Astrocyte (in vitro differentiated cells and primary cell): ENCODE data around the gene MT1H. TPM values are rescaled to one million over a fixed set of nuclear protein-coding genes. Genes with fewer than 3 reads are reported as not detected.

ENCODE experiments used
- DNase-seq: peaks from one replicate; pipeline ENCODE4 v3.0.0-alpha.2; 2010; ENCODE audit warnings: low read depth
- FAIRE-seq: peaks from 2 replicates; lab custom pipeline; 2011; peaks lifted over from hg19 to GRCh38; lab: Jason Lieb, UNC
- H2AFZ ChIP-seq: 2 replicates; pipeline ENCODE4 v1.6.0; 2012; ENCODE audit warnings: low read depth, low read length, inconsistent platforms
- H3K27ac ChIP-seq: 2 replicates; pipeline ENCODE4 v1.5.1; 2011; ENCODE audit warnings: low read depth, low read length, inconsistent platforms
- H3K27me3 ChIP-seq: 2 replicates; pipeline ENCODE4 v1.6.0; 2011; ENCODE audit warnings: low read length, inconsistent platforms; ENCODE audit not compliant: insufficient read depth
- H3K36me3 ChIP-seq: 2 replicates; pipeline ENCODE4 v1.5.1; 2011; ENCODE audit warnings: low read length, inconsistent platforms; ENCODE audit not compliant: insufficient read depth
- H3K4me1 ChIP-seq: 2 replicates; pipeline ENCODE4 v1.5.1; 2011; ENCODE audit warnings: low read length, inconsistent platforms; ENCODE audit not compliant: insufficient read depth
- H3K4me2 ChIP-seq: 2 replicates; pipeline ENCODE4 v1.6.0; 2012; ENCODE audit warnings: low read length, inconsistent platforms
- H3K4me3 ChIP-seq: 2 replicates; pipeline ENCODE4 v1.5.1; 2011; ENCODE audit warnings: low read depth, mild to moderate bottlenecking, low read length, inconsistent platforms; ENCODE audit not compliant: insufficient read depth
- H3K79me2 ChIP-seq: 2 replicates; pipeline ENCODE4 v1.6.0; 2012; ENCODE audit warnings: mild to moderate bottlenecking, low read length, inconsistent platforms; ENCODE audit not compliant: insufficient read depth
- H3K9ac ChIP-seq: 2 replicates; pipeline ENCODE4 v1.6.0; 2012; ENCODE audit warnings: mild to moderate bottlenecking, low read length, inconsistent platforms
- H3K9me3 ChIP-seq: 2 replicates; pipeline ENCODE4 v1.5.1; 2012; ENCODE audit warnings: low read depth, mild to moderate bottlenecking, low read length, inconsistent platforms; ENCODE audit not compliant: insufficient read depth
- H4K20me1 ChIP-seq: 2 replicates; pipeline ENCODE4 v1.6.0; 2012; ENCODE audit warnings: low read length, inconsistent platforms; ENCODE audit not compliant: insufficient read depth
- H3K27ac Mint-ChIP-seq: one replicate; pipeline ENCODE4 v1.8.0; 2021; ENCODE audit warnings: mild to moderate bottlenecking, mixed read lengths; ENCODE audit not compliant: unreplicated experiment
- H3K27me3 Mint-ChIP-seq: one replicate; pipeline ENCODE4 v1.8.0; 2021; ENCODE audit warnings: low read depth, mixed read lengths; ENCODE audit not compliant: unreplicated experiment
- H3K36me3 Mint-ChIP-seq: one replicate; pipeline ENCODE4 v1.8.0; 2021; ENCODE audit warnings: low read depth, mixed read lengths; ENCODE audit not compliant: unreplicated experiment
- H3K4me1 Mint-ChIP-seq: one replicate; pipeline ENCODE4 v1.8.0; 2021; ENCODE audit warnings: low read depth, mixed read lengths; ENCODE audit not compliant: unreplicated experiment
- H3K4me3 Mint-ChIP-seq: one replicate; pipeline ENCODE4 v1.8.0; 2021; ENCODE audit warnings: mild to moderate bottlenecking, moderate library complexity, mixed read lengths; ENCODE audit not compliant: unreplicated experiment
- H3K9me3 Mint-ChIP-seq: one replicate; pipeline ENCODE4 v1.8.0; 2021; ENCODE audit warnings: mild to moderate bottlenecking, mixed read lengths; ENCODE audit not compliant: unreplicated experiment
- CTCF ChIP-seq: IDR thresholded peaks from 2 replicates; pipeline ENCODE4 v1.5.1; 2011; ENCODE audit warnings: low read depth, mild to moderate bottlenecking, inconsistent platforms, low read length, moderate library complexity; ENCODE audit not compliant: insufficient read depth
- EZH2 ChIP-seq: IDR thresholded peaks from 2 replicates; pipeline ENCODE4 v1.6.1; 2012; ENCODE audit warnings: mild to moderate bottlenecking, low read length, inconsistent platforms; ENCODE audit not compliant: insufficient read depth
- total RNA-seq: library from RNA; stranded (reverse); gene quantifications from 2 replicates; pipeline ENCODE4 v1.2.1, GENCODE V29; 2021

Gene MT1H
- total RNA-seq, 1 donor from 2014 or later: not detected

GRCh38 chr16:56625943-56626654 is 43.5 kb upstream of the MT1H start:
- peaks cover 3% of the 10 kb centered on the region for H3K27me3 ChIP-seq

GRCh38 chr16:56626685-56627084 is 42.9 kb upstream of the MT1H start:
- Histone ChIP-seq H3K9ac (peak overlapping the region; percentile 85), H3K9me3 (no peaks in the 10 kb centered on the region), H3K79me2 (peaks cover 20% of the 10 kb centered on the region), H2AFZ (no peak overlapping the region), H4K20me1 (peaks cover 11% of the 10 kb centered on the region), H3K4me2 (peak overlapping the region; percentile 97), H3K4me1 (peaks cover 25% of the 10 kb centered on the region), H3K4me3 (peak overlapping the region; percentile 76), H3K27me3 (peaks cover 9% of the 10 kb centered on the region), H3K27ac (peak overlapping the region; percentile 40), H3K36me3 (no peaks in the 10 kb centered on the region)
- Mint-ChIP-seq H3K36me3 (peaks cover 6% of the 10 kb centered on the region), H3K4me1 (peaks cover 5% of the 10 kb centered on the region), H3K9me3 (no peaks in the 10 kb centered on the region), H3K27me3 (peaks cover 59% of the 10 kb centered on the region), H3K27ac (peak overlapping the region; percentile 66), H3K4me3 (peak overlapping the region; percentile 66)
- TF ChIP-seq EZH2 (no peak), CTCF (no peak)
- FAIRE-seq: no peak
- DNase-seq: no peak

More at GRCh38 chr16:56625943-56626654, 43.5 kb upstream of the MT1H start:
- H3K9me3 ChIP-seq: no peaks in the 10 kb centered on the region
- peak overlapping the region; percentile 76 for H3K4me3 Mint-ChIP-seq
- FAIRE-seq (no peak), DNase-seq (peak; percentile 87)
- no peaks in the 10 kb centered on the region for H3K9me3 Mint-ChIP-seq
- no peak for TF ChIP-seq CTCF
- TF ChIP-seq EZH2: no peak
- peak overlapping the region; percentile 85 for H3K9ac ChIP-seq
- H3K36me3 ChIP-seq: no peaks in the 10 kb centered on the region
- H4K20me1 ChIP-seq: peaks cover 11% of the 10 kb centered on the region
- H3K4me1 ChIP-seq: peaks cover 25% of the 10 kb centered on the region
- peak overlapping the region; percentile 66 for H3K27ac Mint-ChIP-seq
- peak overlapping the region; percentile 97 for H3K4me2 ChIP-seq
- peak overlapping the region; percentile 65 for H2AFZ ChIP-seq
- peaks cover 5% of the 10 kb centered on the region for H3K4me1 Mint-ChIP-seq
- H3K27ac ChIP-seq: peak overlapping the region; percentile 80
- peaks cover 6% of the 10 kb centered on the region for H3K36me3 Mint-ChIP-seq
- H3K27me3 Mint-ChIP-seq: peaks cover 59% of the 10 kb centered on the region
- peak overlapping the region; percentile 76 for H3K4me3 ChIP-seq
- H3K79me2 ChIP-seq: peaks cover 20% of the 10 kb centered on the region
